Lower lobe of right lung (tissue), 2 donors: ENCODE data around the gene DTX3. TPM values are rescaled to one million over a fixed set of nuclear protein-coding genes. Genes with fewer than 3 reads are reported as not detected.

Experiments
- ATAC-seq, 2 donors: fragments of 200-7000 bp; cut with Tn5 transposase; one replicate each; pipeline ENCODE4 v1.9.1; 2020 to 2022; ENCODE audit warnings: mild to moderate bottlenecking in 2 of 2, moderate library complexity in 2 of 2
- DNase-seq: peaks from one replicate; pipeline ENCODE4 v3.0.0-alpha.2; 2020
- H3K27ac ChIP-seq: fragments of 200-600 bp; one replicate; pipeline ENCODE4 v1.8.0; 2022
- H3K27me3 ChIP-seq: fragments of 200-600 bp; one replicate; pipeline ENCODE4 v1.8.0; 2022; ENCODE audit warnings: low read depth
- H3K36me3 ChIP-seq: fragments of 200-600 bp; one replicate; pipeline ENCODE4 v1.8.0; 2022; ENCODE audit warnings: mild to moderate bottlenecking
- H3K4me1 ChIP-seq: fragments of 200-600 bp; one replicate; pipeline ENCODE4 v1.8.0; 2022
- H3K4me3 ChIP-seq: fragments of 200-600 bp; one replicate; pipeline ENCODE4 v1.8.0; 2022; ENCODE audit warnings: mild to moderate bottlenecking
- H3K9me3 ChIP-seq: fragments of 200-600 bp; one replicate; pipeline ENCODE4 v1.8.0; 2022
- intact Hi-C: fragments of 100-400 bp; cut with DNase I; formaldehyde crosslinking; loops from one replicate; pipeline ENCODE4 v1.11.0; 2022
- total RNA-seq: library from RNA; stranded (reverse); fragmentation: NEBNext Ultra II Directional; extraction: Animal tissue kit (Norgen Biotek cat#: 25700); gene quantifications from one replicate; pipeline ENCODE4 v1.2.1, GENCODE V29; 2021
- TF ChIP-seq, protein P1 (sequence below): fragments of 200-600 bp; IDR thresholded peaks from one replicate; pipeline ENCODE4 v1.8.0; 2022; ENCODE audit warnings: antibody characterized with exemption, mild to moderate bottlenecking
- donor health status: DM: no; HTN: yes; CAD: no; lungs with severe emphysema.

Gene DTX3
- total RNA-seq, 1 donor from 2014 or later: 21.4 TPM

- Histone ChIP-seq H3K9me3 (no peaks in the 10 kb centered on the region), H3K27me3 (peaks cover 5% of the 10 kb centered on the region), H3K4me1 (peaks cover 26% of the 10 kb centered on the region), H3K36me3 (peaks cover 14% of the 10 kb centered on the region), H3K27ac (peak overlapping the region; percentile 80), H3K4me3 (peak overlapping the region; percentile 89)
- intact Hi-C loops: no loop called here
- DNase-seq (no peak), ATAC-seq (no peak)
- TF ChIP-seq, protein P1, sequence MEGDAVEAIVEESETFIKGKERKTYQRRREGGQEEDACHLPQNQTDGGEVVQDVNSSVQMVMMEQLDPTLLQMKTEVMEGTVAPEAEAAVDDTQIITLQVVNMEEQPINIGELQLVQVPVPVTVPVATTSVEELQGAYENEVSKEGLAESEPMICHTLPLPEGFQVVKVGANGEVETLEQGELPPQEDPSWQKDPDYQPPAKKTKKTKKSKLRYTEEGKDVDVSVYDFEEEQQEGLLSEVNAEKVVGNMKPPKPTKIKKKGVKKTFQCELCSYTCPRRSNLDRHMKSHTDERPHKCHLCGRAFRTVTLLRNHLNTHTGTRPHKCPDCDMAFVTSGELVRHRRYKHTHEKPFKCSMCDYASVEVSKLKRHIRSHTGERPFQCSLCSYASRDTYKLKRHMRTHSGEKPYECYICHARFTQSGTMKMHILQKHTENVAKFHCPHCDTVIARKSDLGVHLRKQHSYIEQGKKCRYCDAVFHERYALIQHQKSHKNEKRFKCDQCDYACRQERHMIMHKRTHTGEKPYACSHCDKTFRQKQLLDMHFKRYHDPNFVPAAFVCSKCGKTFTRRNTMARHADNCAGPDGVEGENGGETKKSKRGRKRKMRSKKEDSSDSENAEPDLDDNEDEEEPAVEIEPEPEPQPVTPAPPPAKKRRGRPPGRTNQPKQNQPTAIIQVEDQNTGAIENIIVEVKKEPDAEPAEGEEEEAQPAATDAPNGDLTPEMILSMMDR: no peak
These were observed 14.2 kb upstream of the DTX3 start for GRCh38 chr12:57590479-57590863.

GRCh38 chr12:57590864-57591781 lies 13.5 kb upstream of the DTX3 start, which contains the start of gene PIP4K2C:
Gene PIP4K2C (plus strand): TSS chr12:57591192. CDS start chr12:57591290, 98 bp downstream.
- Histone ChIP-seq H3K9me3 (no peaks in the 10 kb centered on the region), H3K27me3 (peaks cover 5% of the 10 kb centered on the region), H3K36me3 (peaks cover 20% of the 10 kb centered on the region), H3K4me3 (peak within 1 kb of the TSS; percentile 89), H3K4me1 (peaks cover 26% of the 10 kb centered on the region), H3K27ac (peak within 1 kb of the TSS; percentile 80)
- TF ChIP-seq, protein P1: no peak
- DNase-seq (peak; percentile 91), ATAC-seq (peak; percentile 99)
- intact Hi-C loops: no loop called here

DNA sequence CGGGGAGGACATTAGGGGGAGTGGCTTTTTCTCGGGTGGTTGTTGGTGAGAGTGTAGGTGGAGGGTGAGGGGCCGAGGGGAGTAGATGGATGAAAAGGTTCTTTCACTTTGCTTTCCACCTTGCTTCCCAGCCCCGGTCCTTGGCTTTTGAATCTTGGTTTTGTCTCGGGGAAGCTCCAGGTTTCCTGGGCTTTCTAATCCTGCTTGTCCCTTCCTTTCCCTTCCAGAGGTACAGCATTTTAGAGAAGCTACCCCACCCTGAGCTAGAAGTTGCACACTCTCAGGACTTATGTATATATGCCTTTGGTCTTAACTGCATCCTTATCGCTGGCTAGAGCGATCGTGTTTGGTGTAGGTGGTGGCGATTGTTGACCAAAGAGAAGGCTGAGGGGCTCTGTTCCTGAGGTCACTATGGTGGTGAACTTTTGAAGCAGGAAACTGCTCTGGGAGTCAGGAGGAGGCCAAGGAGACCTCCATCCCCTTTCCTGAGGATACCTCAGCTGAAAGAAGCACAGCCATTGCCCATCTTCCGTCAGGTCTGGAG lies 12.8 kb upstream of the DTX3 start:
- H3K27ac ChIP-seq: no peak overlapping the region
- no peak for DNase-seq
- TF ChIP-seq, protein P1: no peak
- intact Hi-C loops: no loop called here
- peaks cover 5% of the 10 kb centered on the region for H3K27me3 ChIP-seq
- no peak for ATAC-seq
- no peaks in the 10 kb centered on the region for H3K9me3 ChIP-seq
- H3K4me1 ChIP-seq: peaks cover 26% of the 10 kb centered on the region
- peaks cover 28% of the 10 kb centered on the region for H3K36me3 ChIP-seq
- peak overlapping the region; percentile 89 for H3K4me3 ChIP-seq

DNA sequence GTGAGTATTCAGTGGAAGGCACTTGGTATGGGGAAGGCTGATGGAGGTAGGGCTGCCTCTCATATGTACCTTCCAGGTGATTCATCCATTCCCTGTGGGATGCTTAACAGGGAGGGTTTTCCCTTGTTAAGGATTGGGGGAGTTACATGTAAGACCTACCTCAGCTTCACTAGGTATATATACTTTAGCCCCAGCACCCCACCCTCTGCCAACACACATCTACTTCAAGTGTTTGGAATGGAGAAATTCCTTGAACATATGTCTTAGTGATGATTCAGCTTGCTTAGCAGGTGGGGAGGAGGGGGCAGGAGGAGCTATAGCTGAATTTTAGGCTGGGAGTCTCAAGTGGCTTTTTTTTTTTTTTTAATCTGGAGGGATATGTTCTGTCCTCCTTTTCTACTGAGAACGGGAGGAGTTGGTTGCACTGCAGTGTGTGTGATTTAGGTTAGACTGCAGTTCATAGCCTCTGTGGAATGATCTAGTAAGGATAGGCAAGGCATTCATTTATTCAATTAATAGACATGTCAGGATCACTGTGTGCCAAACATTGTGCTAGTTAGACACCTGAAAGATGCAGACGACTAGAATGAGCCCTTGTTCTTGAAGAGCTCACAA lies 12.0 kb upstream of the DTX3 start:
- TF ChIP-seq, protein P1: no peak
- Histone ChIP-seq H3K27me3 (peaks cover 5% of the 10 kb centered on the region), H3K36me3 (peaks cover 34% of the 10 kb centered on the region), H3K4me1 (peaks cover 26% of the 10 kb centered on the region), H3K9me3 (no peaks in the 10 kb centered on the region), H3K27ac (no peak overlapping the region), H3K4me3 (no peak overlapping the region)
- intact Hi-C loops: no loop called here
- ATAC-seq (peak in 1 of 2 donors; percentile 35), DNase-seq (no peak)

DNA sequence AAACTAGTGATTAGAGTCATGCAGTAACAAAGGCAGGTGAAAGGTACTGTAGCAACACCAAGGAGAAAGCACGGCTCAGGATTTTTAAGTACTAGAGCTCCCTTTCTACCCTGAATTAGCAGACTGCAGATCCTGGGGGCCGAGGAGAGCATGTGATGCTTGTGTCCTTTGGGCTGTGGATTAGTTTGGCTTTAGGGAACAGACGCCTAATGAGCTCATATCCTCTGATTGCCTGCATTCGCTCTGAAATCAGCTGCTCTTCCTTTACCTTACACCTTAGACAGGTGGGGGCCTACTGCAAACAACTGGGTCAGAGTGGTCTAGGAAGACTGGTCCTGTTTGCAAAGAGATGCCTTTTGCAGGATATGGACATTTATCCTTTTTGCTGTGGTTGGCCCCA lies 11.4 kb upstream of the DTX3 start:
- TF ChIP-seq, protein P1: no peak
- Histone ChIP-seq H3K27ac (no peak overlapping the region), H3K27me3 (peaks cover 3% of the 10 kb centered on the region), H3K4me3 (no peak overlapping the region), H3K4me1 (peaks cover 26% of the 10 kb centered on the region), H3K36me3 (peaks cover 39% of the 10 kb centered on the region), H3K9me3 (no peaks in the 10 kb centered on the region)
- DNase-seq (no peak), ATAC-seq (no peak)
- intact Hi-C loops: no loop called here
